HEK293 (cell line): ENCODE data around the gene ZNF865.

Source experiments
- CTCF ChIA-PET: fragments of 350-600 bp; formaldehyde crosslinking; extraction: SDS; loops from one replicate; lab custom pipeline; 2021; ENCODE audit warnings: antibody characterized with exemption; lab: Yijun Ruan, JAX
- POLR2A ChIA-PET: fragments of 300-600 bp; formaldehyde crosslinking; extraction: SDS; loops from one replicate; lab custom pipeline; 2020; ENCODE audit warnings: antibody characterized with exemption, inconsistent platforms; lab: Yijun Ruan, JAX
- H3K27ac ChIP-seq: fragments of 200-500 bp; sonication (Bioruptor generic); 2 replicates; pipeline ENCODE4 v1.5.1; 2014; ENCODE audit warnings: low read depth, low read length, control low read depth, inconsistent platforms; ENCODE audit errors: extremely low read depth
- H3K36me3 ChIP-seq, 2 experiments: fragments of 200-500 bp in 1 of 2; sonication (Bioruptor generic) in 1 of 2; 1 replicate in 1 of 2; 2 replicates in 1 of 2; pipeline ENCODE4 v1.5.1; 2014 to 2017; ENCODE audit warnings: inconsistent platforms in 2 of 2, low read length in 2 of 2; ENCODE audit not compliant: control insufficient read depth in 2 of 2, insufficient read depth in 1 of 2
- H3K4me1 ChIP-seq: fragments of 200-500 bp; sonication (Bioruptor generic); 2 replicates; pipeline ENCODE4 v1.5.1; 2014; ENCODE audit warnings: mild to moderate bottlenecking, low read length, inconsistent platforms; ENCODE audit not compliant: control insufficient read depth, insufficient read depth
- H3K4me3 ChIP-seq: 2 replicates; pipeline ENCODE4 v1.5.1; 2011; ENCODE audit warnings: low read depth, mild to moderate bottlenecking, control low read depth, low read length, moderate library complexity
- H3K9me3 ChIP-seq: fragments of 200-500 bp; sonication (Bioruptor generic); 2 replicates; pipeline ENCODE4 v1.5.1; 2014; ENCODE audit warnings: low read depth, low read length, inconsistent platforms; ENCODE audit not compliant: control insufficient read depth, insufficient read depth
- AEBP2 ChIP-seq: fragments of 450-650 bp; formaldehyde crosslinking; IDR thresholded peaks from 2 replicates; pipeline ENCODE4 v1.5.1; 2016; ENCODE audit warnings: missing biosample characterization, missing genetic modification characterization, borderline replicate concordance
- HIC1 ChIP-seq: fragments of 450-650 bp; formaldehyde crosslinking; IDR thresholded peaks from 2 replicates; pipeline ENCODE4 v1.5.1; 2016; ENCODE audit warnings: missing biosample characterization, missing genetic modification characterization
- HOXC10 ChIP-seq: sonication (generic); formaldehyde crosslinking; IDR thresholded peaks from 2 replicates; pipeline ENCODE4 v1.8.1; 2023; ENCODE audit warnings: mild to moderate bottlenecking, missing genetic modification reagents
- MZF1 ChIP-seq: fragments of 450-650 bp; formaldehyde crosslinking; IDR thresholded peaks from 2 replicates; pipeline ENCODE4 v1.5.1; 2017; ENCODE audit warnings: missing biosample characterization, missing genetic modification characterization, borderline replicate concordance
- ZBTB20 ChIP-seq: fragments of 450-650 bp; formaldehyde crosslinking; IDR thresholded peaks from 2 replicates; pipeline ENCODE4 v1.5.1; 2016; ENCODE audit warnings: missing biosample characterization, missing genetic modification characterization
- ZNF248 ChIP-seq: fragments of 450-650 bp; formaldehyde crosslinking; IDR thresholded peaks from 2 replicates; pipeline ENCODE4 v1.5.1; 2017; ENCODE audit warnings: missing biosample characterization, missing genetic modification characterization
- ZNF416 ChIP-seq: fragments of 450-650 bp; formaldehyde crosslinking; IDR thresholded peaks from 2 replicates; pipeline ENCODE4 v1.5.1; 2016; ENCODE audit warnings: missing biosample characterization, missing genetic modification characterization
- ZNF510 ChIP-seq: fragments of 450-650 bp; formaldehyde crosslinking; IDR thresholded peaks from 2 replicates; pipeline ENCODE4 v1.5.1; 2018; ENCODE audit warnings: mild to moderate bottlenecking, missing genetic modification characterization, missing biosample characterization; ENCODE audit not compliant: insufficient replicate concordance
- ZNF514 ChIP-seq: fragments of 450-650 bp; formaldehyde crosslinking; IDR thresholded peaks from 2 replicates; pipeline ENCODE4 v1.5.1; 2016; ENCODE audit warnings: missing biosample characterization, missing genetic modification characterization
- ZNF518A ChIP-seq: fragments of 450-650 bp; formaldehyde crosslinking; conservative IDR thresholded peaks from 2 replicates; pipeline ENCODE4 v1.5.1; 2016; ENCODE audit warnings: low read depth, missing biosample characterization, missing genetic modification characterization
- ZNF558 ChIP-seq: fragments of 450-650 bp; formaldehyde crosslinking; IDR thresholded peaks from 2 replicates; pipeline ENCODE4 v1.5.1; 2016; ENCODE audit warnings: missing biosample characterization, missing genetic modification characterization
- ZNF585B ChIP-seq: fragments of 450-650 bp; formaldehyde crosslinking; IDR thresholded peaks from 2 replicates; pipeline ENCODE4 v1.5.1; 2016; ENCODE audit warnings: missing biosample characterization, missing genetic modification characterization
- ZNF600 ChIP-seq: fragments of 450-650 bp; formaldehyde crosslinking; IDR thresholded peaks from 2 replicates; pipeline ENCODE4 v1.5.1; 2016; ENCODE audit warnings: missing biosample characterization, missing genetic modification characterization
- ZNF629 ChIP-seq: fragments of 450-650 bp; formaldehyde crosslinking; IDR thresholded peaks from 2 replicates; pipeline ENCODE4 v1.5.1; 2017; ENCODE audit warnings: missing biosample characterization, missing genetic modification characterization
- ZNF692 ChIP-seq: fragments of 450-650 bp; formaldehyde crosslinking; IDR thresholded peaks from 2 replicates; pipeline ENCODE4 v1.5.1; 2016; ENCODE audit warnings: missing biosample characterization, missing genetic modification characterization
- ZNF701 ChIP-seq: fragments of 450-650 bp; formaldehyde crosslinking; IDR thresholded peaks from 2 replicates; pipeline ENCODE4 v1.5.1; 2016; ENCODE audit warnings: missing biosample characterization, missing genetic modification characterization
- ZNF768 ChIP-seq: fragments of 450-650 bp; formaldehyde crosslinking; IDR thresholded peaks from 2 replicates; pipeline ENCODE4 v1.5.1; 2018; ENCODE audit warnings: missing biosample characterization, mild to moderate bottlenecking, missing genetic modification characterization

ZNF865 gene

GRCh38 chr19:55644842-55645511 lies 39.5 kb downstream of the ZNF865 start:
- Histone ChIP-seq H3K9me3 (no peaks in the 10 kb centered on the region), H3K4me1 (peaks cover 26% of the 10 kb centered on the region), H3K27ac (peak overlapping the region; percentile 83; the same call in 1 of the 2 replicates), H3K4me3 (peak overlapping the region; percentile 61), H3K36me3 (peaks cover 12 to 23% of the 10 kb centered on the region in 2 experiments; a peak in 2 of 3 replicates)
- TF ChIP-seq ZNF248 (tag by site-specific recombination) (no peak), ZNF692 (tag by site-specific recombination) (no peak), AEBP2 (tag by site-specific recombination) (no peak), ZNF600 (tag by site-specific recombination) (peak; percentile 66; the same call in 1 of the 2 replicates), HOXC10 (0 out of 2 replicates have a peak, but pooled peaks have one; percentile 70), ZNF518A (tag by site-specific recombination) (no peak), ZNF416 (tag by site-specific recombination) (no peak), HIC1 (0 out of 2 replicates have a peak, but pooled peaks have one; percentile 29), ZNF558 (tag by site-specific recombination) (no peak), ZNF510 (tag by site-specific recombination) (no peak), ZNF629 (tag by site-specific recombination) (no peak), MZF1 (tag by site-specific recombination) (no peak)
- ChIA-PET CTCF (interaction anchor here (0.6 to 3.0 kb wide), 8 partner anchors 8 to 842 kb away, joined by 3 to 37 read pairs (median 3); no protein-coding TSS in a partner anchor), POLR2A (interaction anchor here (0.9 to 3.3 kb wide), 4 partner anchors 8 to 29 kb away, joined by 4 to 16 read pairs (median 4); partner anchors contain the start of gene U2AF2)

GRCh38 chr19:55645512-55645881 lies 40.0 kb downstream of the ZNF865 start:
- Histone ChIP-seq H3K4me1 (peaks cover 22% of the 10 kb centered on the region), H3K36me3 (peaks cover 12 to 28% of the 10 kb centered on the region in 2 experiments; a peak in 2 of 3 replicates), H3K9me3 (no peaks in the 10 kb centered on the region), H3K4me3 (no peak overlapping the region), H3K27ac (no peak overlapping the region)
- CTCF ChIA-PET: interaction anchor here (0.6 to 3.0 kb wide), 7 partner anchors 8 to 842 kb away, joined by 3 to 37 read pairs (median 3); no protein-coding TSS in a partner anchor
- POLR2A ChIA-PET: interaction anchor here (0.9 to 3.3 kb wide), 5 partner anchors 9 to 47 kb away, joined by 3 to 16 read pairs (median 5); partner anchors contain the start of genes FIZ1 and U2AF2
- TF ChIP-seq ZNF585B (tag by site-specific recombination): no peak
- no peak for TF ChIP-seq ZNF701 (tag by site-specific recombination)
- TF ChIP-seq ZNF514 (tag by site-specific recombination): no peak
- no peak for TF ChIP-seq ZBTB20 (tag by site-specific recombination)
- no peak for TF ChIP-seq ZNF768 (tag by site-specific recombination)
- TF ChIP-seq, all 188 proteins: peak for 0
